Panc1 (cell line): ENCODE results near the gene RAP1GAP2.

Source experiments
- POLR2AphosphoS5 ChIP-seq: IDR thresholded peaks from 2 replicates; pipeline ENCODE4 v1.6.1; 2012; ENCODE audit warnings: mild to moderate bottlenecking, low read depth, low read length, moderate library complexity
- TF ChIP-seq, protein P1 (sequence below): fragments of 450-650 bp; IDR thresholded peaks from 2 replicates; pipeline ENCODE4 v1.5.1; 2017; ENCODE audit warnings: mild to moderate bottlenecking
- TF ChIP-seq, protein P2 (sequence below), 2 experiments: IDR thresholded peaks; 2 replicates each; pipeline ENCODE4 v1.6.1; 2011 to 2012; ENCODE audit warnings: low read depth in 2 of 2, control low read depth in 1 of 2, low read length in 1 of 2, mild to moderate bottlenecking in 1 of 2, moderate library complexity in 1 of 2; ENCODE audit not compliant: insufficient read depth in 1 of 2

DNA sequence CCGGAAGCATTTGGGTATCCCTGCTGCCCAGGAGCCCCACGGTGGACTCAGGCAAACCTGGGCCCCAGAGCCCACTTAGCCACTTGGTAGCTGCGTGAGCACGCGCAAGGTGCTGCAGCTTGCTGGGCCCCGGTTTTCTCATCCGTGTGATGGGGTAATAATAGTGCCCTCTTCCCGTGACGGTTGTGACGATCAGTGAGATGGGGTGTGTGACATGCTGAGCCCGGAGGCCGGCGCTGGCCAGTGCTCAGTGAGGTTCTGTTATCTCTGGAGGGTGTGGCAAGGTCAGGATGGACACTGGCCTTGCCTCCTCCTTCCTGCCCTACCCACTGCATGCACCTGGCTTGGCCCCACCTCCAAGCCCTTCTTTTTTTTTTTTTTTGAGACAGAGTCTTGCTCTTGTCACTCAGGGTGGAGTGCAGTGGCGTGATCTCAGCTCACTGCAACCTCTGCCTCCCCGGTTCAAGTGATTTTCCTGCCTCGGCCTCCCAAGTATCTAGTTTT is 82.6 kb downstream of the RAP1GAP2 start:
- TF ChIP-seq, protein P1, sequence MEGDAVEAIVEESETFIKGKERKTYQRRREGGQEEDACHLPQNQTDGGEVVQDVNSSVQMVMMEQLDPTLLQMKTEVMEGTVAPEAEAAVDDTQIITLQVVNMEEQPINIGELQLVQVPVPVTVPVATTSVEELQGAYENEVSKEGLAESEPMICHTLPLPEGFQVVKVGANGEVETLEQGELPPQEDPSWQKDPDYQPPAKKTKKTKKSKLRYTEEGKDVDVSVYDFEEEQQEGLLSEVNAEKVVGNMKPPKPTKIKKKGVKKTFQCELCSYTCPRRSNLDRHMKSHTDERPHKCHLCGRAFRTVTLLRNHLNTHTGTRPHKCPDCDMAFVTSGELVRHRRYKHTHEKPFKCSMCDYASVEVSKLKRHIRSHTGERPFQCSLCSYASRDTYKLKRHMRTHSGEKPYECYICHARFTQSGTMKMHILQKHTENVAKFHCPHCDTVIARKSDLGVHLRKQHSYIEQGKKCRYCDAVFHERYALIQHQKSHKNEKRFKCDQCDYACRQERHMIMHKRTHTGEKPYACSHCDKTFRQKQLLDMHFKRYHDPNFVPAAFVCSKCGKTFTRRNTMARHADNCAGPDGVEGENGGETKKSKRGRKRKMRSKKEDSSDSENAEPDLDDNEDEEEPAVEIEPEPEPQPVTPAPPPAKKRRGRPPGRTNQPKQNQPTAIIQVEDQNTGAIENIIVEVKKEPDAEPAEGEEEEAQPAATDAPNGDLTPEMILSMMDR, result no peak
- TF ChIP-seq, protein P2, sequence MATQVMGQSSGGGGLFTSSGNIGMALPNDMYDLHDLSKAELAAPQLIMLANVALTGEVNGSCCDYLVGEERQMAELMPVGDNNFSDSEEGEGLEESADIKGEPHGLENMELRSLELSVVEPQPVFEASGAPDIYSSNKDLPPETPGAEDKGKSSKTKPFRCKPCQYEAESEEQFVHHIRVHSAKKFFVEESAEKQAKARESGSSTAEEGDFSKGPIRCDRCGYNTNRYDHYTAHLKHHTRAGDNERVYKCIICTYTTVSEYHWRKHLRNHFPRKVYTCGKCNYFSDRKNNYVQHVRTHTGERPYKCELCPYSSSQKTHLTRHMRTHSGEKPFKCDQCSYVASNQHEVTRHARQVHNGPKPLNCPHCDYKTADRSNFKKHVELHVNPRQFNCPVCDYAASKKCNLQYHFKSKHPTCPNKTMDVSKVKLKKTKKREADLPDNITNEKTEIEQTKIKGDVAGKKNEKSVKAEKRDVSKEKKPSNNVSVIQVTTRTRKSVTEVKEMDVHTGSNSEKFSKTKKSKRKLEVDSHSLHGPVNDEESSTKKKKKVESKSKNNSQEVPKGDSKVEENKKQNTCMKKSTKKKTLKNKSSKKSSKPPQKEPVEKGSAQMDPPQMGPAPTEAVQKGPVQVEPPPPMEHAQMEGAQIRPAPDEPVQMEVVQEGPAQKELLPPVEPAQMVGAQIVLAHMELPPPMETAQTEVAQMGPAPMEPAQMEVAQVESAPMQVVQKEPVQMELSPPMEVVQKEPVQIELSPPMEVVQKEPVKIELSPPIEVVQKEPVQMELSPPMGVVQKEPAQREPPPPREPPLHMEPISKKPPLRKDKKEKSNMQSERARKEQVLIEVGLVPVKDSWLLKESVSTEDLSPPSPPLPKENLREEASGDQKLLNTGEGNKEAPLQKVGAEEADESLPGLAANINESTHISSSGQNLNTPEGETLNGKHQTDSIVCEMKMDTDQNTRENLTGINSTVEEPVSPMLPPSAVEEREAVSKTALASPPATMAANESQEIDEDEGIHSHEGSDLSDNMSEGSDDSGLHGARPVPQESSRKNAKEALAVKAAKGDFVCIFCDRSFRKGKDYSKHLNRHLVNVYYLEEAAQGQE (IDR thresholded peaks at IDR 0.05; ENCODE audit: insufficient read depth in 1 of 2, low read depth in 2 of 2, low read length in 1 of 2), result no peak
- TF ChIP-seq POLR2AphosphoS5, result no peak
